Upper lobe of left lung (tissue), 4 donors: Measurements from ENCODE around the gene MDFI.

Experiments
- CTCF ChIP-seq, 6 experiments: fragments of 450-650 bp in 4 of 6; fragments of 200-600 bp in 2 of 6; sonication (generic) in 2 of 6; IDR thresholded peaks; one replicate each; pipeline ENCODE4 v1.5.1; 2016 to 2019; ENCODE audit warnings: antibody characterized with exemption in 6 of 6
- POLR2A ChIP-seq, 4 donors: fragments of 450-650 bp; IDR thresholded peaks; one replicate each; pipeline ENCODE4 v1.5.1; 2016 to 2017; ENCODE audit warnings: antibody characterized with exemption in 4 of 4, mild to moderate bottlenecking in 2 of 4
- POLR2AphosphoS5 ChIP-seq, 2 donors: sonication (generic); formaldehyde crosslinking; IDR thresholded peaks; one replicate each; pipeline ENCODE4 v1.5.1; 2017; ENCODE audit warnings: antibody characterized with exemption in 2 of 2

- TF ChIP-seq POLR2AphosphoS5 (IDR thresholded peaks at IDR 0.05): no peak
- TF ChIP-seq CTCF (IDR thresholded peaks at IDR 0.05): no peak
- no peak for TF ChIP-seq POLR2A (IDR thresholded peaks at IDR 0.05)
Measured at GRCh38 chr6:41652866-41653652, 14.8 kb downstream of the MDFI start.
